NCI-H2171 (cell line): ENCODE measurements around the gene KCTD18.

Experiments
- DNase-seq: peaks from one replicate; lab custom pipeline; 2025; lab: John Stamatoyannopoulos, UW

The KCTD18 gene

GRCh38 chr2:200454927-200455801 is 54.7 kb downstream of the KCTD18 start:
- DNase-seq, result no peak

GRCh38 chr2:200453853-200454534 is 55.9 kb downstream of the KCTD18 start:
- DNase-seq, result no peak

- DNase-seq, result no peak
Observed at GRCh38 chr2:200453142-200453852, 56.6 kb downstream of the KCTD18 start.

GRCh38 chr2:200452377-200452776 is 57.5 kb downstream of the KCTD18 start:
- no peak for DNase-seq

GRCh38 chr2:200451511-200451910 is 58.4 kb downstream of the KCTD18 start:
- no peak for DNase-seq

GRCh38 chr2:200450288-200450687 is 59.6 kb downstream of the KCTD18 start:
- no peak for DNase-seq

- no peak for DNase-seq
Observed at GRCh38 chr2:200449149-200449548, 60.7 kb downstream of the KCTD18 start.

GRCh38 chr2:200448455-200448854 is 61.4 kb downstream of the KCTD18 start:
- no peak for DNase-seq

- DNase-seq, result peak; percentile 33
Observed at GRCh38 chr2:200447139-200447855, 62.6 kb downstream of the KCTD18 start.

- no peak for DNase-seq
Observed at GRCh38 chr2:200446612-200447011, 63.3 kb downstream of the KCTD18 start.

GRCh38 chr2:200445284-200445683 is 64.6 kb downstream of the KCTD18 start:
- no peak for DNase-seq

- no peak for DNase-seq
Observed at GRCh38 chr2:200444530-200444929, 65.3 kb downstream of the KCTD18 start.

GRCh38 chr2:200443916-200444315 is 66.0 kb downstream of the KCTD18 start:
- DNase-seq, result no peak

- DNase-seq, result no peak
Observed at GRCh38 chr2:200443376-200443775, 66.5 kb downstream of the KCTD18 start.

GRCh38 chr2:200442471-200442870 is 67.4 kb downstream of the KCTD18 start:
- no peak for DNase-seq

GRCh38 chr2:200439981-200440380 is 69.9 kb downstream of the KCTD18 start:
- DNase-seq, result no peak
